ENCODE results near the gene CAMTA2.

GRCh38 chr17:5035315-5035714 lies 47.8 kb upstream of the CAMTA2 start, which contains the start of gene SLC52A1:
- TF ChIP-seq CTCF (IDR thresholded peaks at IDR 0.05) (no peak), POLR2A (IDR thresholded peaks at IDR 0.05) (no peak)

Measured in right lobe of liver (tissue), 4 donors.